Measurements from ENCODE around the gene SRSF3. TPM values are rescaled to one million over a fixed set of nuclear protein-coding genes. Genes with fewer than 3 reads are reported as not detected.

The SRSF3 gene
- total RNA-seq, 1 experiment from 2014 or later = 954 TPM

DNA sequence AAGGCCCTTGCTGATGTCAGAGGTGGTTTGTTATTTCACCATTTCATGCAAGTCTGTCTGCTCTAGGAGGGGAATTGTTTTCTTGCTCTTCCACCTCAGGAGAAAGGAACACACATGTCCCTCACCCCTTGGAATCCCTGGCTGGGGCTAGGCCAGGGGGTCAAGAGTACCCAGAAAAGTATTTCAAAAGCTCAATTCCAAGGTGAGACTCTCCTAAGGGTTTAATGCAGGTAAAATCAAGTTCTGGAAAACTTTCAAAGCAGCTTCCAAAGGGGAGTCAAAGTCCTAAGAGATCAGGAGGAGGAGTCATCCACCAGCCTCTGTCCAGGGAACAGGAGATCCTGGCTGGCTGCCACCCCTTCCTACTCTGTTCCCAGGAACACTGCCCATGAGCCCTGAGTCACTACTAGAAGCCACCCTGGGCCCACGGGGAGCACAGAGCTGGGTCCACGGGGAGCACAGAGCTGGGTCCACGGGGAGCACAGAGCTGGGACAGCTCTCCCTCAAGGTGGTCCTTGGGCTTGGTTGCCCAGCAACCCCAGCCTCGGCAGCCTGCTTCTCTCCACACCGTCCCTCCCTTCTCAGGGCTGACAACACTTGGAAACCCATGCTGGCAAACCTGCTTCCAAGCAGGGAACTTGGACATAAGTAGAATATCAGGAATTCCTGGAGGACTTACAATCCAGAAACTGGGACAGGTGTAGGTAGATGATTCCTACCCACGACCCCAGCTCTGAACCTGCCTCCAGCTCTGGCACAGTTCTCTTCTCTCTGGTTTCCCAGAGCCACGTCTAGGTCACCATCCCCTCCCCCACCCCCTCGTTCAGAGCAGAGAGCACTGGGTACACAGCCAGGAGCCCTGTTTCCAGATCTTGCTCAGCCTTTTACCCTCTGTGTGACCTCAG is 49.0 kb downstream of the SRSF3 start:
- no peaks in the 10 kb centered on the region for H3K4me1 ChIP-seq (ENCODE audit: insufficient read depth, low read length)
- no peak overlapping the region for H3K56ac ChIP-seq (ENCODE audit: insufficient read length, low read depth, low read length)
- no peak overlapping the region for H3K9ac ChIP-seq (ENCODE audit: extremely low read depth, insufficient read length, low read length)

More for the DNA sequence above, 49.0 kb downstream of the SRSF3 start:
- Histone ChIP-seq H2BK15ac (ENCODE audit: low read depth, low read length) (no peak overlapping the region), H3K4ac (ENCODE audit: low read depth, low read length) (no peak overlapping the region), H3K9me3 (ENCODE audit: control insufficient read depth, low read depth, low read length) (no peaks in the 10 kb centered on the region), H4K5ac (ENCODE audit: insufficient read length, low read depth, low read length) (no peak overlapping the region), H2AK5ac (ENCODE audit: insufficient read length, low read length) (no peak overlapping the region), H3K79me2 (ENCODE audit: insufficient read depth, low read length) (no peaks in the 10 kb centered on the region), H3K23ac (ENCODE audit: insufficient read length, low read depth, low read length) (no peak overlapping the region), H2BK20ac (ENCODE audit: low read depth, low read length, poor library complexity, severe bottlenecking) (no peak overlapping the region), H4K20me1 (ENCODE audit: control insufficient read depth, insufficient read depth, insufficient read length) (no peaks in the 10 kb centered on the region), H3K14ac (ENCODE audit: insufficient read depth, low read length) (no peak overlapping the region), H2BK5ac (ENCODE audit: insufficient read length, low read length) (no peak overlapping the region), H3K27me3 (ENCODE audit: insufficient read depth, low read length) (no peaks in the 10 kb centered on the region), H3K23me2 (ENCODE audit: insufficient read length, low read depth, low read length, poor library complexity, severe bottlenecking) (no peaks in the 10 kb centered on the region), H3K79me1 (ENCODE audit: insufficient read depth, low read depth, low read length, poor library complexity, severe bottlenecking) (no peaks in the 10 kb centered on the region), H4K91ac (ENCODE audit: insufficient read length, low read depth, low read length) (no peak overlapping the region), H3T11ph (ENCODE audit: low read length) (no peak overlapping the region), H3K4me2 (ENCODE audit: insufficient read depth, insufficient read length, low read length) (no peak overlapping the region), H2BK12ac (ENCODE audit: insufficient read length, low read depth, low read length) (no peak overlapping the region), H3K18ac (ENCODE audit: insufficient read length, low read depth, low read length) (no peak overlapping the region), H2BK120ac (ENCODE audit: low read depth, low read length, poor library complexity, severe bottlenecking) (no peak overlapping the region), H4K8ac (replicated peaks; ENCODE audit: insufficient read length, low read depth, low read length) (no peak overlapping the region), H2AFZ (ENCODE audit: low read length) (no peak overlapping the region), H3K27ac (ENCODE audit: insufficient read length, low read depth, low read length) (no peak overlapping the region)
- no peak for DNase-seq
- no CpG with 5 or more reads among the region's 8 CpGs for WGBS (ENCODE audit: extremely low coverage, insufficient read length, low lambda C conversion rate)
- H3K4me3 Mint-ChIP-seq = no peak overlapping the region
- no peak for TF ChIP-seq CTCF (conservative IDR thresholded peaks at IDR 0.05)
- no peaks in the 10 kb centered on the region; the same call in 1 of the 2 replicates for H3K27me3 Mint-ChIP-seq (ENCODE audit: low read depth)
- no peaks in the 10 kb centered on the region for H3K36me3 Mint-ChIP-seq (ENCODE audit: insufficient read depth in 1 of 3, low read depth in 3 of 3)
- H3K9me3 Mint-ChIP-seq = no peaks in the 10 kb centered on the region
- no peak overlapping the region for H3K27ac Mint-ChIP-seq
- H3K4me1 Mint-ChIP-seq = peaks cover 17% of the 10 kb centered on the region in 2 experiments
